SH-SY5Y (cell line): ENCODE measurements around the gene ACTL6B.

Experiments
- GATA2 ChIP-seq: IDR thresholded peaks from 2 replicates; pipeline ENCODE4 v1.6.1; 2011; ENCODE audit warnings: mild to moderate bottlenecking, low read depth, low read length
- GATA3 ChIP-seq: IDR thresholded peaks from 2 replicates; pipeline ENCODE4 v1.6.1; 2011; ENCODE audit warnings: low read depth, mild to moderate bottlenecking, low read length, moderate library complexity

- no peak for TF ChIP-seq GATA3
- TF ChIP-seq GATA2, result no peak
These were observed 29.1 kb downstream of the ACTL6B start for GRCh38 chr7:100627238-100627549.
